ENCODE measurements around the gene ADAMTS9.

DNA sequence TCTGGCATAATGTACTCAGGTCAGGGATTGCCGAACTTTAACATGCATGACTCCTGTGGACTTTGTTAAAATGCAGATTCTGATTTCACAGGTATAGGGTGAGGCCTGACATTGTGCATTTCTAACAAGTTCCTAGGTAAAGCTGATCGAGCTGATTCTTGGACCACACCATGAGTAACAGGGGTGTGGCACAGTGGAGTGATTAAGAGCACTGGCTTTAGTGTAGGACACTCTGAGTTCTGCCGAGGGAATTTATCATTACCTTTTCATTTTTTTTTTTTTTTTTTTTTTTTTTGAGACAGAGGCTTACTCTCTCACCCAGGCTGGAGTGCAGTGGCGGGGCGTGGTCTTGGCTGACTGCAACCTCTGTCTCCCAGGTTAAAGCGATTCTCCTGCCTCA, 169.3 kb downstream of the ADAMTS9 start:
- TF ChIP-seq, protein P1, sequence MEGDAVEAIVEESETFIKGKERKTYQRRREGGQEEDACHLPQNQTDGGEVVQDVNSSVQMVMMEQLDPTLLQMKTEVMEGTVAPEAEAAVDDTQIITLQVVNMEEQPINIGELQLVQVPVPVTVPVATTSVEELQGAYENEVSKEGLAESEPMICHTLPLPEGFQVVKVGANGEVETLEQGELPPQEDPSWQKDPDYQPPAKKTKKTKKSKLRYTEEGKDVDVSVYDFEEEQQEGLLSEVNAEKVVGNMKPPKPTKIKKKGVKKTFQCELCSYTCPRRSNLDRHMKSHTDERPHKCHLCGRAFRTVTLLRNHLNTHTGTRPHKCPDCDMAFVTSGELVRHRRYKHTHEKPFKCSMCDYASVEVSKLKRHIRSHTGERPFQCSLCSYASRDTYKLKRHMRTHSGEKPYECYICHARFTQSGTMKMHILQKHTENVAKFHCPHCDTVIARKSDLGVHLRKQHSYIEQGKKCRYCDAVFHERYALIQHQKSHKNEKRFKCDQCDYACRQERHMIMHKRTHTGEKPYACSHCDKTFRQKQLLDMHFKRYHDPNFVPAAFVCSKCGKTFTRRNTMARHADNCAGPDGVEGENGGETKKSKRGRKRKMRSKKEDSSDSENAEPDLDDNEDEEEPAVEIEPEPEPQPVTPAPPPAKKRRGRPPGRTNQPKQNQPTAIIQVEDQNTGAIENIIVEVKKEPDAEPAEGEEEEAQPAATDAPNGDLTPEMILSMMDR (IDR thresholded peaks at IDR 0.05; ENCODE audit: insufficient read depth, low read length) = no peak
- TF ChIP-seq, protein P2, sequence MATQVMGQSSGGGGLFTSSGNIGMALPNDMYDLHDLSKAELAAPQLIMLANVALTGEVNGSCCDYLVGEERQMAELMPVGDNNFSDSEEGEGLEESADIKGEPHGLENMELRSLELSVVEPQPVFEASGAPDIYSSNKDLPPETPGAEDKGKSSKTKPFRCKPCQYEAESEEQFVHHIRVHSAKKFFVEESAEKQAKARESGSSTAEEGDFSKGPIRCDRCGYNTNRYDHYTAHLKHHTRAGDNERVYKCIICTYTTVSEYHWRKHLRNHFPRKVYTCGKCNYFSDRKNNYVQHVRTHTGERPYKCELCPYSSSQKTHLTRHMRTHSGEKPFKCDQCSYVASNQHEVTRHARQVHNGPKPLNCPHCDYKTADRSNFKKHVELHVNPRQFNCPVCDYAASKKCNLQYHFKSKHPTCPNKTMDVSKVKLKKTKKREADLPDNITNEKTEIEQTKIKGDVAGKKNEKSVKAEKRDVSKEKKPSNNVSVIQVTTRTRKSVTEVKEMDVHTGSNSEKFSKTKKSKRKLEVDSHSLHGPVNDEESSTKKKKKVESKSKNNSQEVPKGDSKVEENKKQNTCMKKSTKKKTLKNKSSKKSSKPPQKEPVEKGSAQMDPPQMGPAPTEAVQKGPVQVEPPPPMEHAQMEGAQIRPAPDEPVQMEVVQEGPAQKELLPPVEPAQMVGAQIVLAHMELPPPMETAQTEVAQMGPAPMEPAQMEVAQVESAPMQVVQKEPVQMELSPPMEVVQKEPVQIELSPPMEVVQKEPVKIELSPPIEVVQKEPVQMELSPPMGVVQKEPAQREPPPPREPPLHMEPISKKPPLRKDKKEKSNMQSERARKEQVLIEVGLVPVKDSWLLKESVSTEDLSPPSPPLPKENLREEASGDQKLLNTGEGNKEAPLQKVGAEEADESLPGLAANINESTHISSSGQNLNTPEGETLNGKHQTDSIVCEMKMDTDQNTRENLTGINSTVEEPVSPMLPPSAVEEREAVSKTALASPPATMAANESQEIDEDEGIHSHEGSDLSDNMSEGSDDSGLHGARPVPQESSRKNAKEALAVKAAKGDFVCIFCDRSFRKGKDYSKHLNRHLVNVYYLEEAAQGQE (IDR thresholded peaks at IDR 0.05; ENCODE audit: insufficient replicate concordance, low read depth) = no peak
- no peak for TF ChIP-seq GABPA (IDR thresholded peaks at IDR 0.05; ENCODE audit: low read depth)
